Esophagus squamous epithelium (tissue), 5 donors: ENCODE data around the gene MINDY1. TPM values are rescaled to one million over a fixed set of nuclear protein-coding genes. Genes with fewer than 3 reads are reported as not detected.

Source experiments
- DNase-seq: peaks from one replicate; lab custom pipeline; 2025; lab: John Stamatoyannopoulos, UW
- H3K27ac ChIP-seq, 4 donors: fragments of 200-600 bp; sonication (generic); one replicate each; pipeline ENCODE4 v1.5.1; 2016 to 2019; ENCODE audit warnings: mild to moderate bottlenecking in 1 of 4
- H3K27me3 ChIP-seq, 4 donors: fragments of 200-600 bp; sonication (generic); 1 replicate in 3 of 4; 2 replicates in 1 of 4; pipeline versions ENCODE4 v1.5.1 to v1.6.0; 2017 to 2021; ENCODE audit warnings: antibody characterized with exemption in 1 of 4
- H3K36me3 ChIP-seq, 3 donors: fragments of 200-600 bp; sonication (generic); one replicate each; pipeline ENCODE4 v1.5.1; 2016 to 2019
- H3K4me1 ChIP-seq, 3 donors: fragments of 200-600 bp; sonication (generic); one replicate each; pipeline ENCODE4 v1.5.1; 2017 to 2019
- H3K4me3 ChIP-seq, 4 donors: fragments of 200-600 bp; sonication (generic); 1 replicate in 3 of 4; 2 replicates in 1 of 4; pipeline ENCODE4 v1.5.1; 2016 to 2019; ENCODE audit warnings: mild to moderate bottlenecking in 2 of 4, moderate library complexity in 1 of 4
- H3K9me3 ChIP-seq, 3 donors: fragments of 200-600 bp; sonication (generic); one replicate each; pipeline ENCODE4 v1.5.1; 2016 to 2019
- POLR2A ChIP-seq, 4 donors: fragments of 450-650 bp; IDR thresholded peaks; one replicate each; pipeline ENCODE4 v1.6.1; 2017; ENCODE audit warnings: antibody characterized with exemption in 4 of 4, mild to moderate bottlenecking in 4 of 4, moderate library complexity in 3 of 4
- WGBS, 2 donors: methylation state at CpG; one replicate each; pipeline ENCODE4 v1.1.5; 2018; 5-methylcytosine and 5-hydroxymethylcytosine counted together
- intact Hi-C: fragments of 100-400 bp; cut with DNase I; formaldehyde crosslinking; loops from one replicate; pipeline ENCODE4 v1.15.0; 2022
- total RNA-seq, 4 donors: library from RNA; depleted of rRNA; stranded (reverse); fragments of >200 nt; gene quantifications; one replicate each; pipeline ENCODE4 v1.1.0, GENCODE V29; 2016
- TF ChIP-seq, protein P1 (sequence below), 6 experiments: fragments of 450-650 bp in 4 of 6; fragments of 200-600 bp in 2 of 6; sonication (generic) in 2 of 6; IDR thresholded peaks; one replicate each; pipeline ENCODE4 v1.5.1; 2016 to 2019; ENCODE audit warnings: antibody characterized with exemption in 6 of 6, mild to moderate bottlenecking in 4 of 6, moderate library complexity in 4 of 6
- donor health status: DM: yes; HTN: yes; CAD: no.

The MINDY1 gene
- total RNA-seq, 4 donors from 2014 or later, result 25.4 to 52.5 (median 37.1) TPM

DNA sequence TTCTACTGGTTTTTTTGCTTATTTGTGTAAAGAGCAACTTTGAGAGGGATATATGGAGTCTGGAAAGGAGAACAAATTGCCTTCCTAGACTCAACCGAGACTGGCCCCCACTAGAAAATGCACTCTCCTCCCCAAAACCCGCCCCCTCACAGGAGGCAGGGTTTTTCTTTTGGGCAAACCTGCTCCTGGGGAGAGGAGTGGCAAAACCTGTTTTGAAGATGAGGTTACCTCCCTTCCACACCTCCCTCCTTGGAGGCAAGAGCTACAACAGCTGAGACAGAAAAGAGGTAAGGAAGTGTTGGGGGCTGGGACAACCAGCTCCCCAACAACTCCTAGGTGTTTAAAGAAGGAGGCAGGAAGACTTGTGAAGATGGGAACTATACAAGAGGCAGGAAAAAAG lies 29.7 kb upstream of the MINDY1 start, which contains the start of gene BNIPL:
Gene BNIPL, plus strand, starts transcription at position 231 of the 400 bp plus-strand sequence. Its CDS starts 140 bp downstream, at position 371.
- Histone ChIP-seq H3K4me3 (peak within 1 kb of the TSS; percentile 13 to 43 (median 40)), H3K27me3 (no peaks in the 10 kb centered on the region), H3K36me3 (peaks cover 0 to 72% (median 3%) of the 10 kb centered on the region in 3 donors), H3K4me1 (peaks cover 0 to 40% (median 0%) of the 10 kb centered on the region in 3 donors), H3K9me3 (no peaks in the 10 kb centered on the region), H3K27ac (peak within 1 kb of the TSS; percentile 28 to 90 (median 80))
- no peak for DNase-seq
- intact Hi-C loops, result no loop called here
- 0% methylated on average over 1 to 2 of the region's 2 CpGs for WGBS, 2 donors
- TF ChIP-seq, protein P1, sequence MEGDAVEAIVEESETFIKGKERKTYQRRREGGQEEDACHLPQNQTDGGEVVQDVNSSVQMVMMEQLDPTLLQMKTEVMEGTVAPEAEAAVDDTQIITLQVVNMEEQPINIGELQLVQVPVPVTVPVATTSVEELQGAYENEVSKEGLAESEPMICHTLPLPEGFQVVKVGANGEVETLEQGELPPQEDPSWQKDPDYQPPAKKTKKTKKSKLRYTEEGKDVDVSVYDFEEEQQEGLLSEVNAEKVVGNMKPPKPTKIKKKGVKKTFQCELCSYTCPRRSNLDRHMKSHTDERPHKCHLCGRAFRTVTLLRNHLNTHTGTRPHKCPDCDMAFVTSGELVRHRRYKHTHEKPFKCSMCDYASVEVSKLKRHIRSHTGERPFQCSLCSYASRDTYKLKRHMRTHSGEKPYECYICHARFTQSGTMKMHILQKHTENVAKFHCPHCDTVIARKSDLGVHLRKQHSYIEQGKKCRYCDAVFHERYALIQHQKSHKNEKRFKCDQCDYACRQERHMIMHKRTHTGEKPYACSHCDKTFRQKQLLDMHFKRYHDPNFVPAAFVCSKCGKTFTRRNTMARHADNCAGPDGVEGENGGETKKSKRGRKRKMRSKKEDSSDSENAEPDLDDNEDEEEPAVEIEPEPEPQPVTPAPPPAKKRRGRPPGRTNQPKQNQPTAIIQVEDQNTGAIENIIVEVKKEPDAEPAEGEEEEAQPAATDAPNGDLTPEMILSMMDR (IDR thresholded peaks at IDR 0.05), result no peak
- TF ChIP-seq POLR2A (IDR thresholded peaks at IDR 0.05), result no peak

DNA sequence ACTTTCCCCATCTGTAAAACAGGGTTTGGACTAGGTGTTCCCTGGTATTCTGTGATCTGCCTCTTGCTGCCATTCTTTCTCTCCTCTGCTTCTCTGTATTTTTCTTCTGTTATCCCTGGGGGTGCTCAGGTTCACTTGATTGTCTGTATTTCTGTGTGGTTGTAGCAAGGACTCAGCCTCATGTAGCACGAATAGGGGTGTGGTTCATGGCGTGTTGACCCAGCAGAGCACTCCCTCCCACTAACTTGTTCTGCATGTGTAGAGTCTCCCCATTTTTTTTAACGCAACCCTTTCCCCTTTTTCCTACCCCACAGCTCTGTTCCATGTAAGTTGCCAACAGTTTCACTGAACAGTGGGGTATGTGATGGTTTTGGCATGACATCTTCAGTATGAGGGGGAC lies 28.5 kb upstream of the MINDY1 start:
- DNase-seq, result no peak
- no peak overlapping the region for H3K4me3 ChIP-seq
- H3K9me3 ChIP-seq, result no peaks in the 10 kb centered on the region
- no peaks in the 10 kb centered on the region for H3K27me3 ChIP-seq
- intact Hi-C loops, result no loop called here
- peak overlapping the region; percentile 45 to 90 (median 80) for H3K27ac ChIP-seq
- H3K4me1 ChIP-seq, result peaks cover 0 to 40% (median 0%) of the 10 kb centered on the region in 3 donors
- WGBS, 2 donors, result 75 to 77% methylated on average over 3 of the region's 3 CpGs
- TF ChIP-seq POLR2A (IDR thresholded peaks at IDR 0.05), result no peak
- TF ChIP-seq, protein P1 (IDR thresholded peaks at IDR 0.05), result no peak
- peaks cover 3 to 72% (median 4%) of the 10 kb centered on the region in 3 donors for H3K36me3 ChIP-seq

DNA sequence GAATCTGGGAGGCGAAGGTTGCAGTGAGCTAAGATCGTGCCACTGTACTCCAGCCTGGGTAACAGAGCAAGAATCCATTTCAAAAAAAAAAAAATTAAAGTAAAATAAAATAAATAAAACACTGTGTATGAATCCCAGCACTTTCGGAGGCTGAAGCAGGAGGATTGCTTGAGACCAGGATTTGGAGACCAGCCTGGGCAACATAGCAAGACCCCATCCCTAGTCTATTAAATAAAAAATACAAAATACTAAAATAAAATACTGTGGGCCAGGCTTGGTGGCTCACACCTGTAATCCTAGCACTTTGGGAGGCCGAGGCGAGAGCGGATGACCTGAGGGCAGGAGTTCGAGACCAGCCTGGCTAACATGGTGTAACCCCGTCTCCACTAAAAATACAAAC lies 25.5 kb upstream of the MINDY1 start:
- intact Hi-C loops, result no loop called here
- Histone ChIP-seq H3K27me3 (no peaks in the 10 kb centered on the region), H3K4me3 (no peak overlapping the region), H3K4me1 (peaks cover 0 to 32% (median 0%) of the 10 kb centered on the region in 3 donors), H3K36me3 (peaks cover 3 to 80% (median 4%) of the 10 kb centered on the region in 3 donors), H3K27ac (no peak overlapping the region), H3K9me3 (no peaks in the 10 kb centered on the region)
- 92 to 99% methylated on average over 8 of the region's 8 CpGs for WGBS, 2 donors
- TF ChIP-seq POLR2A (IDR thresholded peaks at IDR 0.05), result no peak
- TF ChIP-seq, protein P1 (IDR thresholded peaks at IDR 0.05), result no peak
- no peak for DNase-seq

DNA sequence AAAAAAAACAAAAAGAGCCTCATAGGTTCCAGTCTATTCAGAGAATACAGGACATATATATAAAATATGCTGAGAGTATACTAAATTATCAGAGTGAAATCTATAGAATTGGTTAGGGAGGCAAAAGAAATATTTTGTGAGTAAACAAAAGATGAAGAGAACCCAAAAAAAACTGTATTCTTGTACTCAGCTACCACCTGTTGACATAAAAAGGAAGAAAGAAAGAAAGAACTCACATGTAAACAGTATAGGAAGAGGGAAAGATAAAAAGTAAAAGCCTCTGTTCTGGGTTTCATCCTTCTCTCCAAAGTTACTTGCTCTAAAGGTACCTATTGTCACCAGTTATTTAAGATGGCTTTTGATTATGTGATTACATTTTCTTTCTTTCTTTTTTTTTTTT lies 19.8 kb upstream of the MINDY1 start:
- intact Hi-C loops, result loop anchor here (10.0 kb wide), 1 partner anchor 108 kb away; no protein-coding TSS in a partner anchor
- H3K27ac ChIP-seq, result no peak overlapping the region
- H3K36me3 ChIP-seq, result peaks cover 4 to 91% (median 10%) of the 10 kb centered on the region in 3 donors
- TF ChIP-seq POLR2A (IDR thresholded peaks at IDR 0.05), result no peak
- TF ChIP-seq, protein P1 (IDR thresholded peaks at IDR 0.05), result no peak
- peaks cover 0 to 8% (median 3%) of the 10 kb centered on the region in 3 donors for H3K4me1 ChIP-seq
- no peak overlapping the region for H3K4me3 ChIP-seq
- no peaks in the 10 kb centered on the region for H3K9me3 ChIP-seq
- no peak for DNase-seq
- H3K27me3 ChIP-seq, result no peaks in the 10 kb centered on the region

DNA sequence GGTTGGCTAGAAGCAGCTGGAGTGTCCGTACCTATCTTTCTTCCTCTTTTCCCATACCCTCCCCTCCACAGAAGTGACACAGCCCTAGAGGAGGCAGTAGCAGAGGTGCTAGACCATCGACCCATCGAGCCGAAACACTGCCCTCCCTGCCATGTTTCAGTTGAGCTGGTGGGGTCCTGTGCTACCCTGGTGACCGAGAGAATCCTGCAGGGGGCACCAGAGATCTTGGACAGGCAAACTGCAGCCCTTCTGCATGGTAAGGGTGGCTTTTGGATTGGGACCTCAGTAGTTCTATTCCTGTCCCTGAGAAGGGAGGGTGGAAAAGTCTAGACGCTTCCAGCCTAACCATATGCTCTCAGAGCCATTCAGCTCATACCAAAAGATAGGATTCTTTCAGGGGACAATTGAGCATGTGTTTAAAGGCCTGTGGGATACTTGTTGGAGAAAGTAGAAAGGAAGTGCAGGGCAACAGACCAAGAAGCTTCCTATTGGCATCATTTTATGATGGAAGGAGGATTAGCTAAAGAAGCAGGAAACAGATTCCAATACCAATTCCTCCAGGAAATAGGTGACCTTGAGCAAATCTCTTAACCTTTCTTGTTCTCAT lies 17.9 kb upstream of the MINDY1 start:
- Histone ChIP-seq H3K4me1 (peaks cover 0 to 8% (median 3%) of the 10 kb centered on the region in 3 donors), H3K4me3 (no peak overlapping the region), H3K36me3 (peaks cover 0 to 90% (median 10%) of the 10 kb centered on the region in 3 donors), H3K27me3 (no peaks in the 10 kb centered on the region), H3K27ac (peak overlapping the region in 1 of 4 donors; percentile 30), H3K9me3 (no peaks in the 10 kb centered on the region)
- DNase-seq, result no peak
- WGBS, 2 donors, result 24 to 29% methylated on average over 2 to 4 of the region's 6 CpGs
- intact Hi-C loops, result loop anchor here (10.0 kb wide), 1 partner anchor 110 kb away; no protein-coding TSS in a partner anchor
- TF ChIP-seq POLR2A (IDR thresholded peaks at IDR 0.05), result no peak
- TF ChIP-seq, protein P1 (IDR thresholded peaks at IDR 0.05), result peak; percentile 69 to 85 (median 76)
